ENCODE measurements around the gene CRELD1.
"Not testable (repeated sequence)": the region's sequence is repeated elsewhere in the genome, so short reads cannot be mapped to it uniquely, and the experiment has no call there.

DNA sequence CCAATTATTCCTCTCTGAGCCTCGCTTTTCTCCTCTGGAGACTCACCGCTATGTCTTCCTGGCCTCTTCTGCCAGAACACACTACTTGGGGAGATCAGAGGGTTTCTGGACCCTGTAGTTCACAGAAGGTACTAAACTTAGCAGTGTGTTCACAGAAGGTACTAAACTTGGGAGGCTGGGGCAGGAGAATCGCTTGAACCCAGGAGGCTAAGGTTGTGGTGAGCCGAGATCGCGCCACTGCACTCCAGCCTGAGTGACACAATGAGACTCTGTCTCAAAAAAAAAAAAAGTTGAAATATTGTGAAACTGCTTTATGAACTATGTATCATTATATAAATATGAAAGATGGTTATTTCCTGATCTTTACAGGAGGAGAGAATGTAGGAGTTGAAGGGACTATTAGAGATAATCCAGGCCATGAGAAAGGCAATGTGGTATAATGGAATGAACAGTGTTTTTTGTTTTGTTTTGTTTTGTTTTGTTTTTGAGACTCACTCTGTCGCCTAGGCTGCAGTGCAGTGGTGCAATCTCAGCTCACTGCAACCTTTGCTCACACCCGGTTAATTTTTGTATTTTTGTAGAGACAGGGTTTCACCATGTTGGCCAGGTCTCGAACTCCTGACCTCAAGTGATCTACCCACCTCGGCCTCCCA is 36.8 kb upstream of the CRELD1 start:
- TF ChIP-seq, protein P1, sequence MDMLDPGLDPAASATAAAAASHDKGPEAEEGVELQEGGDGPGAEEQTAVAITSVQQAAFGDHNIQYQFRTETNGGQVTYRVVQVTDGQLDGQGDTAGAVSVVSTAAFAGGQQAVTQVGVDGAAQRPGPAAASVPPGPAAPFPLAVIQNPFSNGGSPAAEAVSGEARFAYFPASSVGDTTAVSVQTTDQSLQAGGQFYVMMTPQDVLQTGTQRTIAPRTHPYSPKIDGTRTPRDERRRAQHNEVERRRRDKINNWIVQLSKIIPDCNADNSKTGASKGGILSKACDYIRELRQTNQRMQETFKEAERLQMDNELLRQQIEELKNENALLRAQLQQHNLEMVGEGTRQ (IDR thresholded peaks at IDR 0.05; ENCODE audit: low read depth, low read length), result not testable (repeated sequence)
- TF ChIP-seq, protein P2, sequence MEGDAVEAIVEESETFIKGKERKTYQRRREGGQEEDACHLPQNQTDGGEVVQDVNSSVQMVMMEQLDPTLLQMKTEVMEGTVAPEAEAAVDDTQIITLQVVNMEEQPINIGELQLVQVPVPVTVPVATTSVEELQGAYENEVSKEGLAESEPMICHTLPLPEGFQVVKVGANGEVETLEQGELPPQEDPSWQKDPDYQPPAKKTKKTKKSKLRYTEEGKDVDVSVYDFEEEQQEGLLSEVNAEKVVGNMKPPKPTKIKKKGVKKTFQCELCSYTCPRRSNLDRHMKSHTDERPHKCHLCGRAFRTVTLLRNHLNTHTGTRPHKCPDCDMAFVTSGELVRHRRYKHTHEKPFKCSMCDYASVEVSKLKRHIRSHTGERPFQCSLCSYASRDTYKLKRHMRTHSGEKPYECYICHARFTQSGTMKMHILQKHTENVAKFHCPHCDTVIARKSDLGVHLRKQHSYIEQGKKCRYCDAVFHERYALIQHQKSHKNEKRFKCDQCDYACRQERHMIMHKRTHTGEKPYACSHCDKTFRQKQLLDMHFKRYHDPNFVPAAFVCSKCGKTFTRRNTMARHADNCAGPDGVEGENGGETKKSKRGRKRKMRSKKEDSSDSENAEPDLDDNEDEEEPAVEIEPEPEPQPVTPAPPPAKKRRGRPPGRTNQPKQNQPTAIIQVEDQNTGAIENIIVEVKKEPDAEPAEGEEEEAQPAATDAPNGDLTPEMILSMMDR (conservative IDR thresholded peaks at IDR 0.05; ENCODE audit: low read depth, low read length), result not testable (repeated sequence)
- TF ChIP-seq RFX5 (IDR thresholded peaks at IDR 0.05; ENCODE audit: low read depth, low read length); POLR2A (IDR thresholded peaks at IDR 0.05; ENCODE audit: low read depth, low read length); SMC3 (IDR thresholded peaks at IDR 0.05; ENCODE audit: low read depth, low read length); RCOR1 (IDR thresholded peaks at IDR 0.05; ENCODE audit: insufficient replicate concordance, low read length); NFE2L2 (IDR thresholded peaks at IDR 0.05; ENCODE audit: low read depth, low read length); RAD21 (IDR thresholded peaks at IDR 0.05; ENCODE audit: low read length): not testable (repeated sequence)
- TF ChIP-seq CEBPB (IDR thresholded peaks at IDR 0.05; ENCODE audit: low read depth, low read length), result 0 out of 2 replicates have a peak, but pooled peaks have one; percentile 27
- TF ChIP-seq, protein P3, sequence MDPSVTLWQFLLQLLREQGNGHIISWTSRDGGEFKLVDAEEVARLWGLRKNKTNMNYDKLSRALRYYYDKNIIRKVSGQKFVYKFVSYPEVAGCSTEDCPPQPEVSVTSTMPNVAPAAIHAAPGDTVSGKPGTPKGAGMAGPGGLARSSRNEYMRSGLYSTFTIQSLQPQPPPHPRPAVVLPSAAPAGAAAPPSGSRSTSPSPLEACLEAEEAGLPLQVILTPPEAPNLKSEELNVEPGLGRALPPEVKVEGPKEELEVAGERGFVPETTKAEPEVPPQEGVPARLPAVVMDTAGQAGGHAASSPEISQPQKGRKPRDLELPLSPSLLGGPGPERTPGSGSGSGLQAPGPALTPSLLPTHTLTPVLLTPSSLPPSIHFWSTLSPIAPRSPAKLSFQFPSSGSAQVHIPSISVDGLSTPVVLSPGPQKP (IDR thresholded peaks at IDR 0.05; ENCODE audit: borderline replicate concordance, low read depth, low read length), result not testable (repeated sequence)

Data from IMR-90 (cell line).